Endothelial cell of umbilical vein (primary cell): Measurements from ENCODE around the gene FOXL2. TPM values are rescaled to one million over a fixed set of nuclear protein-coding genes. Genes with fewer than 3 reads are reported as not detected.

Source experiments
- BruUV-seq: library from RNA; stranded (reverse); fragments of 400-500 nt; replicated peaks from 2 replicates; lab custom pipeline; 2021; lab: Mats Ljungman, UMichigan
- CTCF ChIA-PET: fragments of 300-600, 350-600 bp; sonication (Branson Sonifier 250); formaldehyde crosslinking; loops from one replicate; lab custom pipeline; 2021; ENCODE audit warnings: antibody characterized with exemption, inconsistent platforms; lab: Charles Lee
- POLR2A ChIA-PET: fragments of 300-600, 350-600 bp; sonication (Branson Sonifier 250); formaldehyde crosslinking; loops from one replicate; lab custom pipeline; 2021; ENCODE audit warnings: antibody characterized with exemption, inconsistent platforms; lab: Charles Lee
- DNase-seq: peaks from one replicate; pipeline ENCODE4 v3.0.0-alpha.2; 2011; ENCODE audit warnings: low read depth, low spot score
- FAIRE-seq: peaks from 2 replicates; lab custom pipeline; 2011; peaks lifted over from hg19 to GRCh38; lab: Jason Lieb, UNC
- H2AFZ ChIP-seq: 2 replicates; pipeline ENCODE4 v1.6.0; 2012; ENCODE audit warnings: low read depth, low read length, control low read depth, inconsistent platforms
- H3K27ac ChIP-seq: 2 replicates; pipeline ENCODE4 v1.5.1; 2011; ENCODE audit warnings: low read depth, mild to moderate bottlenecking, control low read depth, low read length, moderate library complexity; ENCODE audit not compliant: insufficient read depth
- H3K27me3 ChIP-seq, 2 experiments: 2 replicates each; pipeline versions ENCODE4 v1.6.0 to v1.6.1; 2011; ENCODE audit warnings: low read length in 2 of 2, mixed read lengths in 1 of 2; ENCODE audit not compliant: control insufficient read depth in 2 of 2, insufficient read depth in 2 of 2
- H3K36me3 ChIP-seq, 2 experiments: 2 replicates in 1 of 2; 3 replicates in 1 of 2; pipeline ENCODE4 v1.5.1; 2011; ENCODE audit warnings: low read length in 2 of 2, mild to moderate bottlenecking in 1 of 2, moderate library complexity in 1 of 2; ENCODE audit not compliant: control insufficient read depth in 2 of 2, insufficient read depth in 2 of 2; ENCODE audit errors: extremely low read depth in 1 of 2
- H3K4me1 ChIP-seq: 3 replicates; pipeline ENCODE4 v1.5.1; 2011; ENCODE audit warnings: mild to moderate bottlenecking, low read length; ENCODE audit not compliant: control insufficient read depth, insufficient read depth; ENCODE audit errors: extremely low read depth
- H3K4me2 ChIP-seq: 2 replicates; pipeline ENCODE4 v1.6.1; 2011; ENCODE audit warnings: low read length, control low read depth, mixed read lengths; ENCODE audit not compliant: insufficient read depth
- H3K4me3 ChIP-seq, 3 experiments: fragments of 200-600 bp in 1 of 3; sonication (generic), shearing (Covaris generic) in 1 of 3; replicated peaks in 1 of 3; 2 replicates each; pipeline ENCODE4 v1.5.1; 2011 to 2016; ENCODE audit warnings: control low read depth in 3 of 3, low read length in 3 of 3, mild to moderate bottlenecking in 2 of 3, inconsistent platforms in 1 of 3, low read depth in 1 of 3, moderate library complexity in 1 of 3; ENCODE audit not compliant: insufficient read depth in 1 of 3
- H3K79me2 ChIP-seq: 2 replicates; pipeline ENCODE4 v1.6.0; 2012; ENCODE audit warnings: low read length, inconsistent platforms; ENCODE audit not compliant: control insufficient read depth, insufficient read depth
- H3K9ac ChIP-seq: replicated peaks from 2 replicates; pipeline ENCODE3; 2011; ENCODE audit warnings: low read length, control low read depth; ENCODE audit not compliant: insufficient read depth; ENCODE audit errors: extremely low read depth
- H3K9me1 ChIP-seq: replicated peaks from 3 replicates; pipeline ENCODE4 v1.6.0; 2011; ENCODE audit warnings: mild to moderate bottlenecking, low read length; ENCODE audit not compliant: control insufficient read depth, insufficient read depth; ENCODE audit errors: extremely low read depth
- H3K9me3 ChIP-seq: replicated peaks from 2 replicates; pipeline ENCODE4 v1.5.1; 2012; ENCODE audit warnings: low read length, inconsistent platforms; ENCODE audit not compliant: control insufficient read depth, insufficient read depth
- H4K20me1 ChIP-seq: replicated peaks from 2 replicates; pipeline ENCODE3; 2011; ENCODE audit warnings: mild to moderate bottlenecking, low read length; ENCODE audit not compliant: control insufficient read depth, insufficient read depth; ENCODE audit errors: extremely low read depth
- CTCF ChIP-seq, 2 donors: IDR thresholded peaks; 1 replicate in 1 of 2; 2 replicates in 1 of 2; pipeline ENCODE4 v1.5.1; 2011; ENCODE audit warnings: low read length in 2 of 2, mild to moderate bottlenecking in 2 of 2, moderate library complexity in 2 of 2, control low read depth in 1 of 2, inconsistent platforms in 1 of 2, low read depth in 1 of 2; ENCODE audit not compliant: insufficient read depth in 1 of 2; ENCODE audit errors: extremely low read depth in 1 of 2
- EZH2 ChIP-seq: IDR thresholded peaks from 2 replicates; pipeline ENCODE4 v1.6.1; 2012; ENCODE audit warnings: borderline replicate concordance, low read depth, mild to moderate bottlenecking, moderate library complexity, low read length, inconsistent platforms; ENCODE audit not compliant: severe bottlenecking
- FOS ChIP-seq: IDR thresholded peaks from 2 replicates; pipeline ENCODE4 v1.6.1; 2011; ENCODE audit warnings: mild to moderate bottlenecking, low read length, moderate library complexity, borderline replicate concordance; ENCODE audit not compliant: insufficient read depth
- GATA2 ChIP-seq: IDR thresholded peaks from 2 replicates; pipeline ENCODE4 v1.7.0; 2011; ENCODE audit warnings: low read depth, mild to moderate bottlenecking, moderate library complexity, mixed read lengths, low read length; ENCODE audit not compliant: insufficient read length, insufficient read depth
- JUN ChIP-seq: IDR thresholded peaks from 2 replicates; pipeline ENCODE4 v1.6.1; 2011; ENCODE audit warnings: borderline replicate concordance, low read depth; ENCODE audit not compliant: insufficient read length, insufficient read depth
- MYC ChIP-seq: IDR thresholded peaks from one replicate; pipeline ENCODE4 v1.6.1; 2011; ENCODE audit warnings: mild to moderate bottlenecking, low read depth, low read length
- POLR2A ChIP-seq: IDR thresholded peaks from 2 replicates; pipeline ENCODE4 v1.6.1; 2012; ENCODE audit warnings: low read depth, mild to moderate bottlenecking, control low read depth, low read length
- POLR2AphosphoS5 ChIP-seq: IDR thresholded peaks from 2 replicates; pipeline ENCODE4 v1.6.1; 2012; ENCODE audit warnings: low read depth, mild to moderate bottlenecking, control low read depth, low read length, moderate library complexity; ENCODE audit not compliant: insufficient read depth
- dilution Hi-C: fragments of 300-500 bp; cut with MboI; formaldehyde crosslinking; loops from one replicate; pipeline ENCODE4 v1.15.0; 2019; ENCODE audit warnings: low sequenced_read_pairs; ENCODE audit not compliant: extremely low pct_ligation_motif_present
- intact Hi-C: fragments of 100-400 bp; cut with micrococcal nuclease; formaldehyde crosslinking; loops from one replicate; pipeline ENCODE4 v1.10.0; 2022
- polyA plus RNA-seq, 4 experiments: library from polyadenylated mRNA; depleted of rRNA in 3 of 4; stranded (reverse) in 3 of 4; unstranded in 1 of 4; fragments of >200 nt; gene quantifications; 2 replicates each; pipeline versions ENCODE4 v1.2.1 to v1.2.3, GENCODE V29; 2011 to 2012; ENCODE audit warnings: missing spikeins in 1 of 4
- total RNA-seq: library from RNA; stranded (reverse); gene quantifications from 2 replicates; pipeline ENCODE4 v1.2.3, GENCODE V29; 2021

FOXL2 gene
- total and polyA plus RNA-seq, 2 donors (not counting 3 experiments of a cell fraction or from before 2014, with no cell fraction given): not detected

- FAIRE-seq (no peak), DNase-seq (no peak)
- Histone ChIP-seq H3K9me3 (no peaks in the 10 kb centered on the region), H3K36me3 (no peaks in the 10 kb centered on the region), H3K9ac (no peak overlapping the region), H2AFZ (no peak overlapping the region), H3K79me2 (no peaks in the 10 kb centered on the region), H3K4me2 (no peak overlapping the region), H3K27me3 (peaks cover 23 to 25% of the 10 kb centered on the region in 2 experiments), H3K4me1 (no peaks in the 10 kb centered on the region), H4K20me1 (no peaks in the 10 kb centered on the region), H3K4me3 (no peak overlapping the region), H3K27ac (no peak overlapping the region), H3K9me1 (no peaks in the 10 kb centered on the region)
- TF ChIP-seq JUN (no peak), EZH2 (peak; percentile 55), MYC (no peak), POLR2A (no peak), CTCF (IDR thresholded peaks at IDR 0.05; ENCODE audit: extremely low read depth in 1 of 2, insufficient read depth in 1 of 2, low read depth in 1 of 2, low read length in 2 of 2) (no peak), GATA2 (no peak), FOS (no peak), POLR2AphosphoS5 (no peak)
- ChIA-PET POLR2A (no interaction called here), CTCF (interaction anchor here (1.4 to 2.3 kb wide), 2 partner anchors 10 to 24 kb away, joined by 8 to 11 read pairs; no protein-coding TSS in a partner anchor)
- no TSS peak for BruUV-seq
- intact Hi-C loops (no loop called here), dilution Hi-C loops (no loop called here)
Measured at GRCh38 chr3:138960417-138960852, 13.5 kb upstream of the FOXL2 start.
